ENCODE results near the gene MIOS.

- TF ChIP-seq CTCF (conservative IDR thresholded peaks at IDR 0.05; ENCODE audit: low read depth, low read length), result no peak
- no peak for TF ChIP-seq RFX5 (IDR thresholded peaks at IDR 0.05; ENCODE audit: low read depth, low read length)
- TF ChIP-seq POLR2A (IDR thresholded peaks at IDR 0.05; ENCODE audit: low read depth, low read length), result no peak
- no peak for TF ChIP-seq MAFK (IDR thresholded peaks at IDR 0.05; ENCODE audit: low read depth, low read length)
These were observed 40.7 kb upstream of the MIOS start for GRCh38 chr7:7526006-7526405.
